Measurements from ENCODE around the gene KLRF1.

GRCh38 chr12:9794484-9795093 is 32.7 kb upstream of the KLRF1 start:
- TF ChIP-seq EZH2 (IDR thresholded peaks at IDR 0.05; ENCODE audit: borderline replicate concordance, insufficient read depth, low read depth, low read length, poor library complexity, severe bottlenecking): no peak
- no peak for TF ChIP-seq CTCF (IDR thresholded peaks at IDR 0.05)

Measured in B cell (primary cell).